ENCODE measurements around the gene KIF22. TPM values are rescaled to one million over a fixed set of nuclear protein-coding genes. Genes with fewer than 3 reads are reported as not detected.

KIF22 gene
- total RNA-seq, 1 experiment from 2014 or later = 155 TPM

DNA sequence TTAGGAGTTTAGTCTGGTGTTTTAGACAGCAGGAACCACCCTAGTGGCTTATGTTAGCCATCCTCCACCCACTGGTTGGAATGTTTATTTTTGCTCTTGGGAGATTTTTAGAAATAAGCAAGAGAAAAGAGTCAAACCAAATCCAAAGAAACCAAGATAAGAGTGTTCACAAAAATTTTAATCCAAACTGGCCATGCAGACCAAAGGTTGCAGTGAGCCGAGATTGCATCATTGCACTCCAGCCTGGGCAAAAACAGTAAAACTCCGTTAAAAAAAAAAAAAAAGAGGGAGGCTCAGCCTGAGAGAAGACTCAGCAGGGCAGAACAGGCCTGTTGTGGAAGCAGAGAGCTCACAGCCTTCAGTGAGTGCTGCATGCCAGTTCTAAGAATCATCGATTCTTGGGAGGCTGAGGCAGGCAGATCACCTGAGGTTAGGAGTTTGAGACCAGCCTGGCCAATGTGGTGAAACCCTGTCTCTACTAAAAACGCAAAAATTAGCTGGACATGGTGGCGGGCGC, 32.5 kb upstream of the KIF22 start:
- ATAC-seq (no peak), DNase-seq (ENCODE audit: low read depth, low spot score) (no peak)
- no peak overlapping the region for H3K4me3 ChIP-seq (replicated peaks in 1 of 2; ENCODE audit: low read depth in 1 of 2, low read length in 2 of 2)
- peaks cover 0 to 2% of the 10 kb centered on the region in 2 experiments; a peak in 1 of 4 replicates for H3K4me1 ChIP-seq (ENCODE audit: control insufficient read depth in 1 of 2, insufficient read depth in 2 of 2, low read length in 2 of 2)
- POLR2A ChIA-PET = interaction anchor here (1.2 kb wide), 1 partner anchor 9 kb away, joined by 4 read pairs; no protein-coding TSS in a partner anchor
- no peak overlapping the region for H3K27ac ChIP-seq (ENCODE audit: low read depth, low read length)
- RAD21 ChIA-PET (ENCODE audit: low non-redundant PET in 1 of 2, low total read pairs in 2 of 2, uncharacterized antibody in 2 of 2, unreplicated experiment in 2 of 2) = no interaction called here
- CTCF ChIA-PET = no interaction called here
- H3K79me2 ChIP-seq (ENCODE audit: insufficient read depth, low read length) = no peaks in the 10 kb centered on the region
- H3K27me3 ChIP-seq (ENCODE audit: insufficient read depth, low read length) = no peaks in the 10 kb centered on the region
- no peak overlapping the region for H3K9ac ChIP-seq (ENCODE audit: low read length)
- H3K36me3 ChIP-seq (ENCODE audit: control insufficient read depth in 1 of 2, insufficient read depth in 2 of 2, low read length in 2 of 2) = no peaks in the 10 kb centered on the region
- no peak overlapping the region for H2AFZ ChIP-seq (ENCODE audit: low read depth, low read length, poor library complexity, severe bottlenecking)
- no peaks in the 10 kb centered on the region for H4K20me1 ChIP-seq (ENCODE audit: insufficient read depth)
- no peak overlapping the region for H3K4me2 ChIP-seq (ENCODE audit: low read length)
- BruUV-seq (replicated peaks) = no TSS peak
- no peaks in the 10 kb centered on the region for H3K9me2 ChIP-seq (ENCODE audit: insufficient read depth)
- intact Hi-C loops (cut with micrococcal nuclease) = no loop called here
- TF ChIP-seq, protein P1, sequence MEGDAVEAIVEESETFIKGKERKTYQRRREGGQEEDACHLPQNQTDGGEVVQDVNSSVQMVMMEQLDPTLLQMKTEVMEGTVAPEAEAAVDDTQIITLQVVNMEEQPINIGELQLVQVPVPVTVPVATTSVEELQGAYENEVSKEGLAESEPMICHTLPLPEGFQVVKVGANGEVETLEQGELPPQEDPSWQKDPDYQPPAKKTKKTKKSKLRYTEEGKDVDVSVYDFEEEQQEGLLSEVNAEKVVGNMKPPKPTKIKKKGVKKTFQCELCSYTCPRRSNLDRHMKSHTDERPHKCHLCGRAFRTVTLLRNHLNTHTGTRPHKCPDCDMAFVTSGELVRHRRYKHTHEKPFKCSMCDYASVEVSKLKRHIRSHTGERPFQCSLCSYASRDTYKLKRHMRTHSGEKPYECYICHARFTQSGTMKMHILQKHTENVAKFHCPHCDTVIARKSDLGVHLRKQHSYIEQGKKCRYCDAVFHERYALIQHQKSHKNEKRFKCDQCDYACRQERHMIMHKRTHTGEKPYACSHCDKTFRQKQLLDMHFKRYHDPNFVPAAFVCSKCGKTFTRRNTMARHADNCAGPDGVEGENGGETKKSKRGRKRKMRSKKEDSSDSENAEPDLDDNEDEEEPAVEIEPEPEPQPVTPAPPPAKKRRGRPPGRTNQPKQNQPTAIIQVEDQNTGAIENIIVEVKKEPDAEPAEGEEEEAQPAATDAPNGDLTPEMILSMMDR (IDR thresholded peaks at IDR 0.05 in 2 of 3, conservative IDR thresholded peaks at IDR 0.05 in 1 of 3; ENCODE audit: borderline replicate concordance in 1 of 3, insufficient read depth in 1 of 3, low read depth in 2 of 3, low read length in 2 of 3) = no peak; a peak in 1 of 6 replicates
- TF ChIP-seq EZH2phosphoT487 (IDR thresholded peaks at IDR 0.05; ENCODE audit: borderline replicate concordance) = no peak
- no peak for TF ChIP-seq CEBPB (IDR thresholded peaks at IDR 0.05; ENCODE audit: low read depth)
- no peak for TF ChIP-seq RAD21 (IDR thresholded peaks at IDR 0.05; ENCODE audit: low read depth)
- no peak for TF ChIP-seq POLR2AphosphoS5 (IDR thresholded peaks at IDR 0.05; ENCODE audit: low read depth, low read length)
- no peak for TF ChIP-seq EGR1 (IDR thresholded peaks at IDR 0.05; ENCODE audit: low read depth)
- TF ChIP-seq JUND (IDR thresholded peaks at IDR 0.05) = no peak
- no peak for TF ChIP-seq EZH2 (IDR thresholded peaks at IDR 0.05)
- TF ChIP-seq REST (IDR thresholded peaks at IDR 0.05; ENCODE audit: low read depth) = no peak
- TF ChIP-seq ZFX (IDR thresholded peaks at IDR 0.05) = no peak
- TF ChIP-seq, protein P2, sequence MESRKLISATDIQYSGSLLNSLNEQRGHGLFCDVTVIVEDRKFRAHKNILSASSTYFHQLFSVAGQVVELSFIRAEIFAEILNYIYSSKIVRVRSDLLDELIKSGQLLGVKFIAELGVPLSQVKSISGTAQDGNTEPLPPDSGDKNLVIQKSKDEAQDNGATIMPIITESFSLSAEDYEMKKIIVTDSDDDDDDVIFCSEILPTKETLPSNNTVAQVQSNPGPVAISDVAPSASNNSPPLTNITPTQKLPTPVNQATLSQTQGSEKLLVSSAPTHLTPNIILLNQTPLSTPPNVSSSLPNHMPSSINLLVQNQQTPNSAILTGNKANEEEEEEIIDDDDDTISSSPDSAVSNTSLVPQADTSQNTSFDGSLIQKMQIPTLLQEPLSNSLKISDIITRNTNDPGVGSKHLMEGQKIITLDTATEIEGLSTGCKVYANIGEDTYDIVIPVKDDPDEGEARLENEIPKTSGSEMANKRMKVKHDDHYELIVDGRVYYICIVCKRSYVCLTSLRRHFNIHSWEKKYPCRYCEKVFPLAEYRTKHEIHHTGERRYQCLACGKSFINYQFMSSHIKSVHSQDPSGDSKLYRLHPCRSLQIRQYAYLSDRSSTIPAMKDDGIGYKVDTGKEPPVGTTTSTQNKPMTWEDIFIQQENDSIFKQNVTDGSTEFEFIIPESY (IDR thresholded peaks at IDR 0.05; ENCODE audit: extremely low read depth, insufficient replicate concordance, low read length) = no peak
- H3K9me3 ChIP-seq (ENCODE audit: control insufficient read depth in 1 of 2, insufficient read depth in 1 of 2, low read depth in 1 of 2, low read length in 2 of 2) = no peaks in the 10 kb centered on the region
